KMS-11 (cell line): Measurements from ENCODE around the gene PLCG2.

Experiments
- H2AFZ ChIP-seq: fragments of 200-600 bp; sonication (generic); 2 replicates; pipeline ENCODE4 v1.6.1; 2016; ENCODE audit warnings: antibody characterized with exemption, mixed run types, low read depth
- H3K27ac ChIP-seq: fragments of 200-600 bp; sonication (generic); 2 replicates; pipeline ENCODE4 v1.6.1; 2016; ENCODE audit warnings: mild to moderate bottlenecking, mixed run types
- H3K27me3 ChIP-seq: fragments of 200-600 bp; sonication (generic); 2 replicates; pipeline ENCODE4 v1.6.1; 2017; ENCODE audit warnings: mild to moderate bottlenecking, low read depth, mixed run types, moderate library complexity; ENCODE audit not compliant: insufficient read depth
- H3K36me3 ChIP-seq: fragments of 200-600 bp; sonication (generic); 2 replicates; pipeline ENCODE4 v1.6.1; 2017; ENCODE audit warnings: mild to moderate bottlenecking, mixed run types; ENCODE audit not compliant: insufficient read depth
- H3K4me1 ChIP-seq: fragments of 200-600 bp; sonication (generic); 2 replicates; pipeline ENCODE4 v1.6.1; 2016; ENCODE audit warnings: mild to moderate bottlenecking, low read depth, mixed run types; ENCODE audit not compliant: poor library complexity, severe bottlenecking
- H3K4me2 ChIP-seq: fragments of 200-600 bp; sonication (generic); 2 replicates; pipeline ENCODE4 v1.7.0; 2016; ENCODE audit warnings: mild to moderate bottlenecking, mixed run types
- H3K4me3 ChIP-seq: fragments of 200-600 bp; sonication (generic); IDR thresholded peaks from 2 replicates; pipeline ENCODE4 v1.6.1; 2017; ENCODE audit warnings: low read depth, low read length, mixed read lengths; ENCODE audit not compliant: insufficient read depth
- H3K79me2 ChIP-seq: fragments of 200-600 bp; sonication (generic); 2 replicates; pipeline ENCODE4 v1.6.1; 2016; ENCODE audit warnings: low read depth, mixed run types; ENCODE audit not compliant: insufficient read depth
- H3K9ac ChIP-seq: fragments of 200-600 bp; sonication (generic); 2 replicates; pipeline ENCODE4 v1.6.1; 2016; ENCODE audit warnings: mild to moderate bottlenecking, mixed run types
- H4K20me1 ChIP-seq: fragments of 200-600 bp; sonication (generic); 2 replicates; pipeline ENCODE4 v1.6.1; 2016; ENCODE audit warnings: mild to moderate bottlenecking, mixed run types; ENCODE audit not compliant: insufficient read depth
- TF ChIP-seq, protein P1 (sequence below): fragments of 200-600 bp; sonication (generic); conservative IDR thresholded peaks from 2 replicates; pipeline ENCODE4 v1.6.1; 2017; ENCODE audit warnings: low read depth, mild to moderate bottlenecking, antibody characterized with exemption, low read length, moderate library complexity, mixed read lengths

Gene PLCG2

DNA sequence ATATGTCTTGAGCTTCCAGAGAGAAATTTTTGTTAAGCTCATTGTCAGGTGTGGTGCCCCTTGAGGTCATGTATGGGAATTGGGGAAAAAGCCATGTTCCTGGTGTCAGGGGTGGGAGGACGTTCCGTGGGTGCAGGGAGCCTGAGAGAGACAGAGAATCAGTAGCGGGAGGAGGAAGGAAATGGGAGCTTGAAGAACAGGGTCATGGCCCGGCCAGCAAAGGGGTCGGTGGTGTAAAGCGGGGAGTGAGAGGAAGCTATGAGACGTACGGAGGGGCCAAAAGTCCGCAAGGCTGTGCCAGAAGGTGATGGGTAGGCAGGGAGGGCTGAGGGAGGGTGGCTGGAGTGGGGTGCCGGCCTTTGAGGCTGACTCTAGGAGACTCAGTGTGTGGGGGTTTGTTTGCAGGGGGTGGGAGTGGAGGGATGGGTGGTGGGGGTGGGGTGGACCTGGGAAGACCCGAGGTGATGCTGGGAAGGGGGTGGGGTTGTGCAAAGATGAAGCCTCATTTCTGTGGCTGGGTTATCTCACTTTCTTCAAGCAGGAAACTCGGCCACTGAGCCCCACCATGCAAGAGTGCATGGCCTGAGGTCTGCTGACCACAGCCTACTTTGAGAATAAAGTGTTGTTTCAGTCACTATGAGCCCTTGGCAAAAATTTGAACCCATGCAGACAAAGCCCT, 63.6 kb downstream of the PLCG2 start:
- Histone ChIP-seq H3K36me3 (no peaks in the 10 kb centered on the region), H3K4me3 (no peak overlapping the region), H3K4me2 (no peak overlapping the region), H4K20me1 (no peaks in the 10 kb centered on the region), H3K79me2 (no peaks in the 10 kb centered on the region), H3K27ac (no peak overlapping the region), H2AFZ (no peak overlapping the region), H3K27me3 (no peaks in the 10 kb centered on the region), H3K4me1 (peaks cover 7% of the 10 kb centered on the region), H3K9ac (no peak overlapping the region)
- TF ChIP-seq, protein P1, sequence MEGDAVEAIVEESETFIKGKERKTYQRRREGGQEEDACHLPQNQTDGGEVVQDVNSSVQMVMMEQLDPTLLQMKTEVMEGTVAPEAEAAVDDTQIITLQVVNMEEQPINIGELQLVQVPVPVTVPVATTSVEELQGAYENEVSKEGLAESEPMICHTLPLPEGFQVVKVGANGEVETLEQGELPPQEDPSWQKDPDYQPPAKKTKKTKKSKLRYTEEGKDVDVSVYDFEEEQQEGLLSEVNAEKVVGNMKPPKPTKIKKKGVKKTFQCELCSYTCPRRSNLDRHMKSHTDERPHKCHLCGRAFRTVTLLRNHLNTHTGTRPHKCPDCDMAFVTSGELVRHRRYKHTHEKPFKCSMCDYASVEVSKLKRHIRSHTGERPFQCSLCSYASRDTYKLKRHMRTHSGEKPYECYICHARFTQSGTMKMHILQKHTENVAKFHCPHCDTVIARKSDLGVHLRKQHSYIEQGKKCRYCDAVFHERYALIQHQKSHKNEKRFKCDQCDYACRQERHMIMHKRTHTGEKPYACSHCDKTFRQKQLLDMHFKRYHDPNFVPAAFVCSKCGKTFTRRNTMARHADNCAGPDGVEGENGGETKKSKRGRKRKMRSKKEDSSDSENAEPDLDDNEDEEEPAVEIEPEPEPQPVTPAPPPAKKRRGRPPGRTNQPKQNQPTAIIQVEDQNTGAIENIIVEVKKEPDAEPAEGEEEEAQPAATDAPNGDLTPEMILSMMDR = no peak

DNA sequence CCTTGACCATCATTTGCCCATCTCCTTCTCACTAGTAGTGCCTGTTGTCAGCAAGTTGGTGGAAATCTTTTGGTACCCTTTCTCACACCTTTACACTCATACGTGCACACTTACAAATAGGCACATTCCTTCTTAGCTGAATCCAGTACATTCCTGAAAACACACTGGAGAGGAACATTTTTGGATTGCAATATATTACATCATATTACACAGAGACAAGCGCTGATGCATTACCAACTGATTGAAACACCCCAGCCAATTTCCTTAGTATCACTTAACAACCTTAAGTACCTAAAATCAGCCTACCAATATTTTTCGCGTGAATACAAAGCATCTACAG, 64.1 kb downstream of the PLCG2 start:
- peaks cover 7% of the 10 kb centered on the region for H3K4me1 ChIP-seq
- H2AFZ ChIP-seq = no peak overlapping the region
- no peak overlapping the region for H3K27ac ChIP-seq
- H3K79me2 ChIP-seq = no peaks in the 10 kb centered on the region
- TF ChIP-seq, protein P1 = no peak
- no peaks in the 10 kb centered on the region for H3K36me3 ChIP-seq
- no peak overlapping the region for H3K4me3 ChIP-seq
- no peaks in the 10 kb centered on the region for H4K20me1 ChIP-seq
- H3K4me2 ChIP-seq = no peak overlapping the region
- no peak overlapping the region for H3K9ac ChIP-seq
- no peaks in the 10 kb centered on the region for H3K27me3 ChIP-seq

DNA sequence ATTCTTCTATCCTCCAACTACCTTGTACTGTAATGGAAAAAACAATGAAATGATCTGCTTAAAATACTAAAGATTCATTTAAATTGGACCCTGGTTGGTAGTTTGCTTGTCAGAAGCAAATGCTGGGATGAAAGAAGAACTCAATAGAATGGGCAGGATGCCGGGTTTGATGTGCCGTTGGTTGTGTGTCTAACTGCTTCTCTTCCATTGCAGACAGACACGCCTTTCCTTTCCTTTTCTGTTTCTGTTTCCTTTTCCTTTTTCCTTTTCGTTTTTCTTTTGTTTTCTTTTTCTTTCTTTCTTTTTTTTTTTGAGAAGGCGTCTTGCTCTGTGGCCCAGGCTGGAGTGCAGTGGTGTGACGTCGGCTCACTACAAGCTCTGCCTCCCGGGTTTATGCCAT, 64.6 kb downstream of the PLCG2 start:
- H4K20me1 ChIP-seq = no peaks in the 10 kb centered on the region
- H3K36me3 ChIP-seq = no peaks in the 10 kb centered on the region
- H3K9ac ChIP-seq = no peak overlapping the region
- no peak overlapping the region for H3K4me3 ChIP-seq
- H3K27me3 ChIP-seq = no peaks in the 10 kb centered on the region
- H3K4me2 ChIP-seq = no peak overlapping the region
- no peak overlapping the region for H2AFZ ChIP-seq
- no peak overlapping the region for H3K27ac ChIP-seq
- no peaks in the 10 kb centered on the region for H3K79me2 ChIP-seq
- TF ChIP-seq, protein P1 = no peak
- peaks cover 7% of the 10 kb centered on the region for H3K4me1 ChIP-seq

DNA sequence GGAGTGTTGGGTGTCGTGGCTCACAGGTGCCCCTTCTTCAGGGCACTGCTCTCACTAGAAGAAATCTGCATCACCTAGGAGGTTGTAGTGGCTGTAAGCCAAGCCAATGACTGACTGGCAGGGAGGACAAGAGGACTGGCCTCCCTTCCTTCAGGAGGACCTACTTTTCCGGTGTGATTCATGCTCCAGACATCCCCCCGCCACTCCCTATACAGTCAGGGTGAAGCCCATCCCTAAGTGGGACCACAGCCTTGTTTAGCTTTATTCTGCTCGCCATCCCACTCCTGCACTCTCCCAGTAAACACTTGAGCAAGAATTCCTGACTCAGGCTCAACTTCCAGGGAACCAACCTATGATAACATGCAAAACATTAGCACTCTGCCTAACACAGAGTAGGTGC, 67.0 kb downstream of the PLCG2 start:
- Histone ChIP-seq H4K20me1 (no peaks in the 10 kb centered on the region), H3K4me1 (peaks cover 7% of the 10 kb centered on the region), H2AFZ (no peak overlapping the region), H3K4me2 (no peak overlapping the region), H3K9ac (no peak overlapping the region), H3K4me3 (no peak overlapping the region), H3K27me3 (no peaks in the 10 kb centered on the region), H3K36me3 (no peaks in the 10 kb centered on the region), H3K27ac (no peak overlapping the region), H3K79me2 (no peaks in the 10 kb centered on the region)
- TF ChIP-seq, protein P1 = no peak
